Stimulated activated CD8-positive, alpha-beta memory T cell treated with anti-CD3 and anti-CD28 coated beads, Interleukin-12 subunit alpha, Interleukin-12 subunit beta, amount 100 ng/mL, for 1 hour (primary cell): ENCODE results near the gene ODC1.
"Not testable (repeated sequence)": the region's sequence is repeated elsewhere in the genome, so short reads cannot be mapped to it uniquely, and the experiment has no call there.

Source experiments
- DNase-seq: peaks from one replicate; pipeline ENCODE4 v3.0.0-alpha.2; 2020; ENCODE audit warnings: low read depth

Gene ODC1

DNA sequence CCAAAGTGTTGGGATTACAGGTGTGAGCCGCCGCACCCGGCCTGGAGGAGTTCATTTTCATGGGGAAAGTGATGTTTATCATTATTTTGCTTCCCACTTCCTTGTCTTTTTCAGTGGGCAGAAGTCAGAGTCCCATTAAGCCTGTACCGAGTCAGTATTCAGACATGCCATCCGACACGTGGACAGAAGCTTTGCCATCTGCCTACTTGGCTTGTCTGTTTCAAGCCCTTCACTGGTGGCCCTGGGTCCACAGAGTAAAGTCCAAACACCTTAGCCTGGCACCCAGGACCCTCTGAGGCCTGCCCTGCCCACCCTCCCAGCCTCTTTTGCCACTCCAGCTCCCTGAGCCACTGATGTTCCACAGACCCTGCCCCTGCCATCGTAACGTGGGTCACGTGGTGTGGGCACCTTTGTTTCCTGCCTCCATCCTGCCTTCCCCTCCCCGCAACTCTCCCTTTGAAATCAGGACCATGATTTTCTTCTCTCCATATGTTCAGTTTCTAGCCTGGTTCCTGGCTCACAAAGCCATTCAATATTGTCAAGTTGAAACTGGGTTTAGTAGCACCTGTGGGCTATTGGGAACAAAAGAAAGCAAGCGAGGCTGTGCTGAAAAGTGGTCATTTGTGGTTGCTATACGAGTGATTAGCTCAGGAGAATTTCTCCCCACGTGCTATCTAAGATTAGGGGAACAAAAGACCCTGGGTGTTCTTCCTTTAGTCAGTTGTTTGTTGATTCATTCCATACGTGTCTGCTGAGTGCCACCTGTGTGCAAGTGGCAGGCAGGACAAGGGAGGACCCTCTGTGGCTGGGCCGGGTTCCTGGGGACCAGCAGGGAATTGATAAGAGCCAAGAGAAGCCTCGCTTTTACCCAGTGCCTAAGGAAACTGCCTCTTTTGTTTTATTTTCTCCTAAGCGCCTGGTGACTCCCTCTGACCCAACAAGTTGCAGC is 5.1 kb upstream of the ODC1 start:
- no peak for DNase-seq

- no peak for DNase-seq
These were observed 4.2 kb upstream of the ODC1 start for GRCh38 chr2:10452312-10452711.

GRCh38 chr2:10451819-10452218 is 3.7 kb upstream of the ODC1 start:
- no peak for DNase-seq

DNA sequence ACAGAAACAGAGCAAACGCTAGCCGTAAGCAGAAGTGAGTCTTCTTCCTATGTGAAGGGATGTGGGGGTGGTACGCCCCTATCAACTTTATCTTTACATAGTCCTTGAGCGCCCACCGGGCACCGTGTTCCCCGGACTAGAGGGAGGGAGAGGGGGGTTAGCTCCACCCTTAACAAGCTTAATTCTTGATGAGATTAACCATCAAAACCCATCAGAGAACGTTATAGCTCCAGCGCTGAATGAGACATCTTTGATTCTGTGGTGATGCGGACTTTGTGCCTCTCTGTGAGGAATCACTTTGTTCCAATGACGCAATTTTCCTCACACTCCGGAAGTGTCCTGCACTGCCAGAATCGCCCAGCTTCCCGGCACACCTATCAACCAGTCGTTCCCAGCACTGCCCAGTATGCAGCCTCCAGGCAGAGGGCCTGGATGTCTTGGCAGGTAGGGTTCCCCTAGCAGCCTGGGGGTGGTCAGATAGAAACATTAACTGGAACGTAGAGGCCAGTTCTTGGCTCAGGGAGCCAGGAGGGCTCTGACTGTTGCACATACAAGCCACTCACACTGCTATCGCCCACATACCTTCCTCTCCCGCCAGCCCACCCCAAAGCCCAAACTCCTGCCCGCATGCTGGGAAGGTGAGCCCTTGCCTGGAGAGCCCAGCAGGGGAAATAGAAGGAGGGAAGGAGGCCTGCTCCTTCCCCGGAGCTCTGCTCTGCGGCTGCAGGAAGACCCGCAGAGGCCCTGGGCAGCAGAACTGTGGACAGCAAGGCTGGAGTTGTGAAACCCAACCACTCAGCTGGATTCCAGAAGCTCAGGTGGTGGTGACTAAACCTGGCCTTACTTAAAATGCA is 1.9 kb upstream of the ODC1 start:
- DNase-seq: no peak

- DNase-seq: no peak
These were observed 1.3 kb upstream of the ODC1 start for GRCh38 chr2:10449486-10449831.

GRCh38 chr2:10448576-10449485 is 704 bp upstream of the ODC1 start:
- peak; percentile 83 for DNase-seq

DNA sequence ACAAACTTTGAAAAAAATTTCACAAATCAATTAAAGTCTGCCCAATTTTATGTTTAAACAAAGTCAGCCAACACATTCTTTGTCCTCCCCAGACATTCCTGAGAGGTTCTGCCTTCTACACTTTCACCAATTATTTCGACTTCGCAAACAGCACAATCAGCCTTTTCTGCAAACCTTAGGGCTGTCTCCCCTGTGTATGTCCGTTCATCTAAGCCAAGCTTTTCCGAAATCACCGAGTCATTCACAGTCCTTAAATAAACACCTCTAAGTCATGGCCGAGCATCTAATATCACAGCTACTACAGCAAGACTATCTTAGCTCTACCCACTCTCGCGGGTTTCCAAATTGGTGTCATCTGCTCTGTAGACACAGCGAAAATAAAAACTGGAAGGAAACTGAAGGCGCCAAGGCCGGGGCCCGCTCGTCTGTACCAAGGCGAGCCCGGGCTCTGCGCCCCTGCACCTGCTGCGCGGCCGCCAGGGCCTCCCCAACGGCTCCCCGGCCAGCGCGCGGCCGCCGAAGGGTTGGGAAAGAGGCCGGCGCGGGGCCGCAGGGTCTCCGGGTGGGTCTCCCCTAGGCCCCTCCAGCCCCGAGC is 730 bp downstream of the ODC1 start:
- peak; percentile 6 for DNase-seq

GRCh38 chr2:10446631-10447030 is 1.5 kb downstream of the ODC1 start:
- DNase-seq: no peak

- DNase-seq: no peak
These were observed 3.7 kb downstream of the ODC1 start for GRCh38 chr2:10444463-10444862.

DNA sequence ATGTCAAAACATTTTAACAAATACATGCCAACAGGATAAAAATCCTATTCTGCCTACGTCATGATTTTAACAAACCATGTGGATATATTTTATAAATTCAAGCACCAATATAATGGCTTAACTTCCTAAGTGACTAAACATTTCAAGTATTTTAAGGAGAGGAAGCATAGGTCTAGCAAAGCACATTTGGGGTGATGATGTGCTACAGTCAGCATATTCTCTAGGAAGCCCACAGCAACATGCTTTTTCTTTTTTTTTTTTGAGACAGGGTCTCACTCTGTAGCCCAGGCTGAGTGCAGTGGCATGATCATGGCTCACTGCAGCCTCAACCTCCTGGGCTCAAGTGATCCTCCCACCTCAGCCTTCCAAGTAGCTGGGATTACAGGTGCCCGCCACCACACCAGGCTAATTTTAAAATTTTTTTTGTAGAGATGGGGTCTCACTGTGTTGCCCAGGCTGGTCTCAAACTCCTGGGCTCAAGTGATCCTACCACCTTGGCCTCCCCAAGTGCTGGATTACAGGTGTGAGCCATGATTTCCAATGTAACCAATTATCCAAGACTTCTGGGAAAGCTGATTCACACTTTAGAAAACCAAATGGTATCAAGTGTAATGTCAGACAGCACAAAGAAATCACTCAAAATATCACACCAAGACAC is 5.5 kb downstream of the ODC1 start:
- not testable (repeated sequence) for DNase-seq

DNA sequence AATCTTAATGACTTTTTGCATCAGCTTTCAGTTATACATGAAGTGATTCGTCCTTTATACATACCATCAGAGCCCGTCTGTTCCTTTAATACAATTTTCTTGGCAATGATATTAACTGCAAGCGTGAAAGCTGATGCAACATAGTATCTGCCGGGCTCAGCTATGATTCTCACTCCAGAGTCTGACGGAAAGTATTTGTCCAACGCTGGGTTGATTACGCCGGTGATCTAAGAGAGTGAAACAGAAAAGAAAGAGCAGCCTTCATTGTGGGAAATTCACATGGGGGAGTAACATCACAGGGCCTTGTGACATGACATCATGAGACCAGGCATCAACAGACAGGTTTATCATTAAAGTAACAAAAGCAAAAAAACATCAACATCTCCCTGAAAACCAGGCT is 6.2 kb downstream of the ODC1 start:
- no peak for DNase-seq

GRCh38 chr2:10440736-10441135 is 7.4 kb downstream of the ODC1 start:
- DNase-seq: no peak

GRCh38 chr2:10439971-10440370 is 8.2 kb downstream of the ODC1 start:
- DNase-seq: no peak

GRCh38 chr2:10439185-10439879 is 8.8 kb downstream of the ODC1 start:
- DNase-seq: no peak

- no peak for DNase-seq
These were observed 9.4 kb downstream of the ODC1 start for GRCh38 chr2:10438688-10439087.

GRCh38 chr2:10437806-10438205 is 10.3 kb downstream of the ODC1 start:
- no peak for DNase-seq

DNA sequence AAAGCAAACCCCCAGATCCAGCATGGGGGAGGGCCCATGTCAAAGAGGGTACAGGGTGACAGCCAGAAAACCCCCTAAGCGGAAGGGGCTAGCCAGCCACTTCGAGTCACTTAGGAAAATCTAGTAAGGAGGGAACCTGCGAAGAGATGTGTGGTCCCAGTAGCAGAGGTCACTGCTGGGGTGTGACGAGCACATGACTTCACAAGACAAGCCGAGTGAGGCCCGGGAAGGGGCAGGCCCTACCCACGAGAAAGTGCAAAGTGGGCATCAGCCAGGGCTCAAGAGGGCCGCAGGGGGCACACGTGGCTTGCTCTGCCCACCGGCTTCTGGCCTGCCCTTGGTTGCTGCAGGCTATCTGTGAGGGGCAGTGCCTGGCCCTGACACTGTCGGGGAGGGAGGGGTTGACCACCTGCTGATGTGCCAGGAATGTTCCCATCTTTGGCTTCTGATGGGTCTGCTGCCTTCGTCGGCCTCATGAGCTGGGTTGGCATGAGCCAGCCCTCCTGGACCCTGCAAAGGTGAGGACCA is 11.5 kb downstream of the ODC1 start:
- DNase-seq: no peak

- no peak for DNase-seq
These were observed 12.3 kb downstream of the ODC1 start for GRCh38 chr2:10435820-10436204.

DNA sequence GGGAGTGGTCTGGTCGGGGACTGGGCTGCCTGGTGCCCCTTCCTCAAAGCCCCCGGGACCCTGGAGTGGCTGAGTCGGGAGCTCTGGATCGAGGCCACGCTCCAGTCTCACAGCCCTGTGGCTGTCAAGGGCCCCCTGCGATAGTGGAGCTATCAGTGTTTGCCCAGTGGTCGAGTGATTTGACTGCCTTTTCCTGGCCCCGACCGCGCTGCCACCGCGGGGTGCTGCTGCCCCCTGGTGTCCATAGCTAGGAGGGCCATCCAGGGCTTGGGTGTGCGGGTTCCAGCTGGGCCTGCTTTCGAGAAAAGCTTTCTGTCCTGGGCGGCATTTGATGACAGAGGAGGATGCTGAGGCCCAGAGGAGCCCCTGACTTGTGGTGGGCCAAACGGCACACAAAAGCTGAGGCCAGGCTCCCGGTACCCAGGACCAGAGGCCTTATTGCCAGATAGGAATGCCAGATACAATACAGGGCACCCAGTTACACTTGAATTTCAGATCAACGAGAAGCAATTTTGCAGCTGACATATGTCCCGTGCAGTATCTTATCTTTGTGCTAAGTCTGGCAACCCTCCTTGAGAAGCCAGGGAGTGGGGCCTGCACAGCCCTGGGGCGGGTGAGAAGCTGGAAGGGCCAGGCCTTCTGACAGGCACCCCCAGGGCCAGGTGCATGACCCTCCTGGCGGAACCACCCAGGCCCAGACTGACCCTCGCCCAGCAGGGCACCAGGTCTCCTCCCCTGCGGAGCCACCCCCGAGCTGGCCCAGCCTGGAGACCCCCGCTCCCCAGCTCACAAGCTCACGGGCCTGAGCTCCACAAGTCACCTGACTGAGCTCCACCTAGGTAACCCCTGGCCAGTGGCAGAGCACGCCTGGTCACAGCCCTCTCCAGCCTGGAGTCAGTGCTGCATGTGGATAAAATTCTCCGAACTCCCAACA is 13.0 kb downstream of the ODC1 start:
- DNase-seq: peak; percentile 58
